ENCODE measurements around the gene ABCF2.

ABCF2 gene

DNA sequence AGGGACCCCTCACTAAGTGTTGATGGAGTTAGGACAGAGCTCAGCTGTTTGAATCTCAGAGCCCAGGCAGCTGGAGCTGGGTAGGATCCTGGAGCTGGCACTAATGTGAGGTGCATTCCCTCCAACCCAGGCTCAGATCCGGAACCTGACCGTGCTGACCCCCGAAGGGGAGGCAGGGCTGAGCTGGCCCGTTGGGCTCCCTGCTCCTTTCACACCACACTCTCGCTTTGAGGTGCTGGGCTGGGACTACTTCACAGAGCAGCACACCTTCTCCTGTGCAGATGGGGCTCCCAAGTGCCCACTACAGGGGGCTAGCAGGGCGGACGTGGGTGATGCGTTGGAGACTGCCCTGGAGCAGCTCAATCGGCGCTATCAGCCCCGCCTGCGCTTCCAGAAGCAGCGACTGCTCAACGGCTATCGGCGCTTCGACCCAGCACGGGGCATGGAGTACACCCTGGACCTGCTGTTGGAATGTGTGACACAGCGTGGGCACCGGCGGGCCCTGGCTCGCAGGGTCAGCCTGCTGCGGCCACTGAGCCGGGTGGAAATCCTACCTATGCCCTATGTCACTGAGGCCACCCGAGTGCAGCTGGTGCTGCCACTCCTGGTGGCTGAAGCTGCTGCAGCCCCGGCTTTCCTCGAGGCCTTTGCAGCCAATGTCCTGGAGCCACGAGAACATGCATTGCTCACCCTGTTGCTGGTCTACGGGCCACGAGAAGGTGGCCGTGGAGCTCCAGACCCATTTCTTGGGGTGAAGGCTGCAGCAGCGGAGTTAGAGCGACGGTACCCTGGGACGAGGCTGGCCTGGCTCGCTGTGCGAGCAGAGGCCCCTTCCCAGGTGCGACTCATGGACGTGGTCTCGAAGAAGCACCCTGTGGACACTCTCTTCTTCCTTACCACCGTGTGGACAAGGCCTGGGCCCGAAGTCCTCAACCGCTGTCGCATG is 10.5 kb upstream of the ABCF2 start:
- TF ChIP-seq, protein P1, sequence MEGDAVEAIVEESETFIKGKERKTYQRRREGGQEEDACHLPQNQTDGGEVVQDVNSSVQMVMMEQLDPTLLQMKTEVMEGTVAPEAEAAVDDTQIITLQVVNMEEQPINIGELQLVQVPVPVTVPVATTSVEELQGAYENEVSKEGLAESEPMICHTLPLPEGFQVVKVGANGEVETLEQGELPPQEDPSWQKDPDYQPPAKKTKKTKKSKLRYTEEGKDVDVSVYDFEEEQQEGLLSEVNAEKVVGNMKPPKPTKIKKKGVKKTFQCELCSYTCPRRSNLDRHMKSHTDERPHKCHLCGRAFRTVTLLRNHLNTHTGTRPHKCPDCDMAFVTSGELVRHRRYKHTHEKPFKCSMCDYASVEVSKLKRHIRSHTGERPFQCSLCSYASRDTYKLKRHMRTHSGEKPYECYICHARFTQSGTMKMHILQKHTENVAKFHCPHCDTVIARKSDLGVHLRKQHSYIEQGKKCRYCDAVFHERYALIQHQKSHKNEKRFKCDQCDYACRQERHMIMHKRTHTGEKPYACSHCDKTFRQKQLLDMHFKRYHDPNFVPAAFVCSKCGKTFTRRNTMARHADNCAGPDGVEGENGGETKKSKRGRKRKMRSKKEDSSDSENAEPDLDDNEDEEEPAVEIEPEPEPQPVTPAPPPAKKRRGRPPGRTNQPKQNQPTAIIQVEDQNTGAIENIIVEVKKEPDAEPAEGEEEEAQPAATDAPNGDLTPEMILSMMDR (IDR thresholded peaks at IDR 0.05) = no peak
- Mint-ChIP-seq H3K36me3 (ENCODE audit: low read depth) (peaks cover 4% of the 10 kb centered on the region), H3K4me1 (peaks cover 29% of the 10 kb centered on the region)

DNA sequence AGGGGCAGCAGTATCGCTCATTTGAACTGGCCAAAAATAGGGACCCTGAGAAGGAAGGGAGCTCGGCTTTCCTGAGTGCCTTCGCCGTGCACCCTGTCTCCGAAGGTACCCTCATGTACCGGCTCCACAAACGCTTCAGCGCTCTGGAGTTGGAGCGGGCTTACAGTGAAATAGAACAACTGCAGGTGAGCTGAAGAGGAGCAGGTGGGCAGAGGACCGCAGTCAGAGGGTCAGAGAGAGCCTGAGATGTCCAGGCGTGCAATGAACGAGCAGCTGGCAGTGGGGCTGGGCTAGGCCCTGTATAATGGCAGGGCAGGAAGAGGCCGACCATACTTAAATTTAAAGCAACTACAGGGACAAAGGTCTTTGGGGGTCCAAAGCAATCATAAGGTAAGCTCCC is 9.4 kb upstream of the ABCF2 start:
- Mint-ChIP-seq H3K4me1 (peaks cover 38% of the 10 kb centered on the region), H3K9me3 (no peaks in the 10 kb centered on the region), H3K27ac (peak overlapping the region; percentile 62), H3K27me3 (ENCODE audit: low read depth, poor library complexity) (peaks cover 2% of the 10 kb centered on the region), H3K4me3 (no peak overlapping the region), H3K36me3 (ENCODE audit: low read depth) (peaks cover 4% of the 10 kb centered on the region)
- no peak for DNase-seq
- TF ChIP-seq, protein P1 (IDR thresholded peaks at IDR 0.05) = no peak

More for the DNA sequence above, 10.5 kb upstream of the ABCF2 start:
- Mint-ChIP-seq H3K27ac (no peak overlapping the region), H3K9me3 (no peaks in the 10 kb centered on the region), H3K4me3 (no peak overlapping the region), H3K27me3 (ENCODE audit: low read depth, poor library complexity) (no peaks in the 10 kb centered on the region)
- no peak for DNase-seq

DNA sequence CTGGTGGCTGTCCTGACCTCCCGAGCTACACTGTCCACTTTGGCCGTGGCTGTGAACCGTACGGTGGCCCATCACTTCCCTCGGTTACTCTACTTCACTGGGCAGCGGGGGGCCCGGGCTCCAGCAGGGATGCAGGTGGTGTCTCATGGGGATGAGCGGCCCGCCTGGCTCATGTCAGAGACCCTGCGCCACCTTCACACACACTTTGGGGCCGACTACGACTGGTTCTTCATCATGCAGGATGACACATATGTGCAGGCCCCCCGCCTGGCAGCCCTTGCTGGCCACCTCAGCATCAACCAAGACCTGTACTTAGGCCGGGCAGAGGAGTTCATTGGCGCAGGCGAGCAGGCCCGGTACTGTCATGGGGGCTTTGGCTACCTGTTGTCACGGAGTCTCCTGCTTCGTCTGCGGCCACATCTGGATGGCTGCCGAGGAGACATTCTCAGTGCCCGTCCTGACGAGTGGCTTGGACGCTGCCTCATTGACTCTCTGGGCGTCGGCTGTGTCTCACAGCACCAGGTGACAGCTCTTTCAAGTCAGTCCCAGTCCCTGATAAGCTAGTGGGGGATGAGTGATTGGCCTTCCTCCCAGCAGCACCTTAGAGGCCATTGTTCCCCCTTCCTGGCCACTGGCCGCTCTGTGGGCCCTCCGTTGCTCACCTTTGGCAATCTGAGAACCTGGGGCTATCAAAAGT is 8.2 kb upstream of the ABCF2 start:
- Mint-ChIP-seq H3K4me3 (no peak overlapping the region), H3K27ac (no peak overlapping the region), H3K9me3 (no peaks in the 10 kb centered on the region), H3K27me3 (ENCODE audit: low read depth, poor library complexity) (peaks cover 3% of the 10 kb centered on the region), H3K4me1 (peaks cover 35% of the 10 kb centered on the region), H3K36me3 (ENCODE audit: low read depth) (peaks cover 4% of the 10 kb centered on the region)
- DNase-seq = no peak
- TF ChIP-seq, protein P1 (IDR thresholded peaks at IDR 0.05) = no peak

DNA sequence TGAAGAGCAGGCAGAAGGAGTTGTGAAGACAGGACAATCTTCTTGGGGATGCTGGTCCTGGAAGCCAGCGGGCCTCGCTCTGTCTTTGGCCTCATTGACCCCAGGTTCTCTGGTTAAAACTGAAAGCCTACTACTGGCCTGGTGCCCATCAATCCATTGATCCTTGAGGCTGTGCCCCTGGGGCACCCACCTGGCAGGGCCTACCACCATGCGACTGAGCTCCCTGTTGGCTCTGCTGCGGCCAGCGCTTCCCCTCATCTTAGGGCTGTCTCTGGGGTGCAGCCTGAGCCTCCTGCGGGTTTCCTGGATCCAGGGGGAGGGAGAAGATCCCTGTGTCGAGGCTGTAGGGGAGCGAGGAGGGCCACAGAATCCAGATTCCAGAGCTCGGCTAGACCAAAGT is 6.8 kb upstream of the ABCF2 start:
- no peaks in the 10 kb centered on the region for H3K36me3 Mint-ChIP-seq (ENCODE audit: low read depth)
- H3K4me1 Mint-ChIP-seq = peaks cover 30% of the 10 kb centered on the region
- no peak for DNase-seq
- peak overlapping the region; percentile 98 for H3K4me3 Mint-ChIP-seq
- TF ChIP-seq, protein P1 (IDR thresholded peaks at IDR 0.05) = no peak
- peaks cover 3% of the 10 kb centered on the region for H3K27me3 Mint-ChIP-seq (ENCODE audit: low read depth, poor library complexity)
- no peaks in the 10 kb centered on the region for H3K9me3 Mint-ChIP-seq
- peak overlapping the region; percentile 64 for H3K27ac Mint-ChIP-seq

DNA sequence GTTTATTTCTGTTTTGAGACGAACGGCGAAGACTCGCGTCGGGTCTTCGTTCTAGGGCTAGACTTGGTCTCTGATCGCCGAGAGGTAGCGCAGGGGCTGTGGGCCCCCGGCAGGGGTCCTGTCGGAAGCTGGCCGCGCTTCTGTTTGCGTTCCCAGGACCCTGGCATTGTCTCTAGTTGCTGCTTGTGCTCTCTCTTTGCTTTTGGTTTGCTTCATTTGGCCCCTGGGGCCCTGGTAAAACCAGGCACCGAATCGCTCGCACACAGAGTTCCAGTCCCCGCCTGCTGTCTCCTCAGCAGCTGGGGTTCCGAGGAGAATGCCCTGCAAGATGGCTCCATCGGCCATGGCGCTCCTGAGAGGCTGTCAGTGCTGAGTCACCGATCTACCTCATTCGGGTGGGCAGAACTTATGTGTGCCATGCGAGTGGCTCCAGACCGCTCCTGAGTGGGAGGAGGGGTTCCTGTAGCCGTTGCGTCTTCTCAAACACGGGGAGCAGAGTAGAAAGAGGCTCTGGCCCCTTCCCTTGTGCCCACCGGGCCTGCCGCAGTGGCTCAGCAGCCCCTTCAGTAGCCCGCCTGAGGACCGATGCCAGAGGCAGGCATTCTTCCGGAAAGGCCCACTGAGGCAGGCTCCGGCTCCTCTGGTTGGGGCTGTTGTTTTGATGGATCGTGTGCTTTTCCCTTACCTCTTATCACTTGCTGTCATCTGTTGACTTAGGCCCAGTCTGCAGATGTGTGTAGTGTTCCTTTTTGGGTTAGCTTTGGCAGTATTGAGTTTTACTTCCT is 6.1 kb upstream of the ABCF2 start:
- Mint-ChIP-seq H3K27me3 (ENCODE audit: low read depth, poor library complexity) (peaks cover 3% of the 10 kb centered on the region), H3K27ac (peak overlapping the region; percentile 86), H3K4me1 (peaks cover 37% of the 10 kb centered on the region), H3K36me3 (ENCODE audit: low read depth) (no peaks in the 10 kb centered on the region), H3K9me3 (no peaks in the 10 kb centered on the region), H3K4me3 (peak overlapping the region; percentile 98)
- TF ChIP-seq, protein P1 (IDR thresholded peaks at IDR 0.05) = no peak
- peak; percentile 34 for DNase-seq

Measured in nephron progenitor cell (in vitro differentiated cells).